ENCODE data around the gene NIFK. TPM values are rescaled to one million over a fixed set of nuclear protein-coding genes. Genes with fewer than 3 reads are reported as not detected.
"Not testable (repeated sequence)": the region's sequence is repeated elsewhere in the genome, so short reads cannot be mapped to it uniquely, and the experiment has no call there.

NIFK gene
- total RNA-seq, 1 experiment from 2014 or later = 55.7 TPM

- DNase-seq (ENCODE audit: low read depth) = not testable (repeated sequence)
Observed at GRCh38 chr2:121734544-121734943, 2.1 kb downstream of the NIFK start.

DNA sequence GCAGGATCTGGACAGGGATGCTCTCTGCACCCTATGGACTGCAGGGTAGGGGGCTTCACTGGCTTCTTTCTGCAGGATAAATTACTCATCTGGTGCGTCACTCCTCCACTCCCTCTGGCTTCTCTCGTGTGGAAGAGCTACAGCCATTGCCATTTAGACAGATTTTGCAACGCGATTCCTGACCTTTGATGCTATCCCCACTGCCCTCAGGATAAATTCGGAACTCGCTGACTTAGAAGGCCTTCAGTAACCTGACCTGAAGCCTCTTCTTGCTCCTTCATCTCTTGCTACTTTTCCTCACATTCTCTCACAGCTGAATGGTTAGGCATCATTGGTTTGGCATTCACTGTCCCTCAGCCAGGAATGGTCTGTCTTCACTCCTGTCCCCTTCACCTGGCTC lies 5.3 kb downstream of the NIFK start:
- DNase-seq (ENCODE audit: low read depth) = no peak

GRCh38 chr2:121727950-121728349 lies 8.7 kb downstream of the NIFK start:
- DNase-seq (ENCODE audit: low read depth) = no peak

DNA sequence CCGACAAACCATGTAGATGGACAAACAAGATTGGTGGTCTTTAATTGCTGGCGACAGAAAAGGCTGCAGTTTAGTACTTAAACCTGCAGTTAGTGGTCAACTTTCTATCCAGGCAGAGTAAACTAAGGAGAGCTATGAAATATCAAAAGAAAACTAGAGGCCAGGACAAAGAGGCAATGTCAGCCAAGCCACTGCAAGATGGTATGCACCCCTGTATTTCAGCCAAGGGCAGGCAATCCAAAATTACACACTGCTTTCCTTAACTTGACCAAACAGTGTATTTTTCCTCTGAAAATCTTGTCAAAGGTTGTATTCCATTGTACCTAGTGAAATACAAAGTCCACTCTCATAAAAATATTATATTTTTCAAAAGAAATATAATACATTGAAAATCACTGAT lies 9.3 kb downstream of the NIFK start:
- DNase-seq (ENCODE audit: low read depth) = no peak

DNA sequence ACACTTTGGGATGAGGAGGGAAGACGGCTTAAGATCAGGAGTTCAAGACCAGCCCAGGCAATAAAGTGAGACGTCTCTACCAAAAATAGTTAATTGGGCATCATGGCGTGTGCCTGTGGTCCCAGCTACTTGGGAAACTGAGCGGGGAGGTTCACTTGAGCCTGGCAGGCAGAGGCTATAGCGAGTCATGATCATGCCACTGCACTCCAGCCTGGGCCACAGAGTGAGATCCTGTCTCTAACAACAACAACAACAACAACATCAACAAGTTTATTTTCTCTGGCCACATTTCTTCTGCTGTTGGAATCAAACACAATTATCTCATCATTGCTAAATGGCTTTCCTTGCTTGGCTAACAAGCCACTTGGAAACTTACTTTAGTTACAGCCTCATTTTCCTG lies 13.4 kb downstream of the NIFK start:
- DNase-seq (ENCODE audit: low read depth) = no peak

- peak; percentile 84 for DNase-seq (ENCODE audit: low read depth)
Observed at GRCh38 chr2:121722479-121722878, 14.2 kb downstream of the NIFK start.

DNA sequence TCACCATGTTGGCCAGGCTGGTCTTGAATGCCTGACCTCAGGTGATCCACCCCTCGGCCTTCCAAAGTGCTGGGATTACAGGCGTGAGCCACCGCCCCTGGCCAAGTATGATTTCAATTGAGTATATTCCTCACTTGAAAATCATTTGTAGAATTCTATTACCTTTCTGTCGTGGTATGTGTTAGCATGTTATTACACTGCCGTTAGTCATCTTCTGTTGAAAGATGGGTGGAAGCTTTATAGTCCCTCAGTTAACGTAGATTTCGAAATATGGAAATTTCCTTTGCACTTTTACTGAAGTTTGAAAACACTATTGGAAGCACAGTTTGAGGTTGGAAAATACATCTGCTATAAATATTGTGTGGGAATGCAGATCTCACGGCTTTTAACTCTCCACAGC lies 14.7 kb downstream of the NIFK start:
- DNase-seq (ENCODE audit: low read depth) = peak; percentile 55

- no peak for DNase-seq (ENCODE audit: low read depth)
Observed at GRCh38 chr2:121717529-121717928, 19.1 kb downstream of the NIFK start.

- no peak for DNase-seq (ENCODE audit: low read depth)
Observed at GRCh38 chr2:121716126-121716525, 20.5 kb downstream of the NIFK start.

- DNase-seq (ENCODE audit: low read depth) = not testable (repeated sequence)
Observed at GRCh38 chr2:121711481-121711880, 25.2 kb downstream of the NIFK start.

GRCh38 chr2:121710470-121711170 lies 26.1 kb downstream of the NIFK start:
- DNase-seq (ENCODE audit: low read depth) = no peak

- no peak for DNase-seq (ENCODE audit: low read depth)
Observed at GRCh38 chr2:121709776-121710469, 26.8 kb downstream of the NIFK start.

DNA sequence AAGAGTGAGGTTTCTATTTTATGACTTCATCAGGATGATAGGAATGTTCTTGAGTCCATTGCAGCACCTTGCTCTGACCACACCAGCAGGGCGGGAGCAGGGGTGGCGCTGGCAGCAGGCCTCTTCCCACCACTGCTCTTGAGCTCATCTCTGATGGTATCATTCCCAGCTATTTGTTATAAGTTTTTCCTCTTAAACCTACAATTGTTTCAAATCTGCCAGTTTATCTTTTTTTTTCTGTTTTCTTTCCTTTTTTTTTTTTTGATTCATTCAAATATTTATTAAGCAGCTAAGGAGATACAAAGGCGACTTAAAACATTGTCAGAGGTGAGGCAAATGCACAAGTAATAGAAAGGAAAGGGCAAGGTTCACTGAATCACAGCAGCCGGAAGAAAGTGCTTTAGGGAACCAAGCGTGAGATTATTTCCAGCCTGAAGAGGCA lies 28.7 kb downstream of the NIFK start:
- DNase-seq (ENCODE audit: low read depth) = no peak

DNA sequence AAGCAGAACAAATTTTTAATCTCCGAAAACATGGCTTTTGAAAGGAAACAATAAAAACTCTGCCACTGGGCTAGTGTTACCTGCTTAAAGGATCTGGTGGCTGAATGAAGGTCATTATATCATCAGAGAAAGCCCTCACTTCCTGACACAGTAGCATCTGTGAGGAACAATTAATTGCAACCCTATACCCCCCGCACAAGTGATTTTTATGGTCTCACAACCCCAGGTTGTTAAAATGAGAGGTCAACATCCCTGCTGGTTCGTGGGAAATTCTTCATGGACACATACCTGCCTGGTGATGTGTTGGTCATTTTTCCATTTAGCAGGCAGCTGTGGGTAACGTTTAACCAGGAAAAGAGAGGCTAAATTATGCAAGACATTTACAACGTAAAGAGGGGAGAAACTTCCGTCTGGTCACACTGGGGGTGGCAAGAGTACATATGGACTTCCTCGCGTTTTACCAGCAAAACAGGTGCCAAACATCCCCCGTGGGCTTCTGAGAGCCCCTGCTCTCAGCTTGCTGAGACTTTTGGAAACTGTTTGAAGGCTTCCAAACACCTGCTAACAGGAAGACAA lies 29.2 kb downstream of the NIFK start:
- no peak for DNase-seq (ENCODE audit: low read depth)

GRCh38 chr2:121705958-121706357 lies 30.7 kb downstream of the NIFK start:
- DNase-seq (ENCODE audit: low read depth) = no peak

DNA sequence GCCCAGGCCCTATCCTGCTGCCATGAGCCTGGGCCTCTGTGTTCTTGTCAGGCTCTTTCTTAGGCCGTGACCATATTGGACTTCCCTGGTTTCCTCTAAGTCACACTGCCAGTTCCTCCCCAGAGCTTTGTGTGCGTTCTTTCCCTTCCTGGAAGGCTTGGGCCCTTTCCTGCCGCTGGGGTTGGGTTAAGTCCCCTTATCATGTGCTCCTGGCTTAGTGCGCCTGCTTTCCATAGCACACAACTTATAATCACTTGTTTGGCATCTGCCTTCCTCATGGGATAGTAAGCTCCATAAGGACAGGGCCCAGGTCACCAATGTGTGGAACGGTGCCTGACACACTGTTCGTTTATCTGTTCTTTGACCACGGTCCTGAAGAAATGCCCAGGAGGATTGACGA lies 31.3 kb downstream of the NIFK start:
- DNase-seq (ENCODE audit: low read depth) = no peak

- not testable (repeated sequence) for DNase-seq (ENCODE audit: low read depth)
Observed at GRCh38 chr2:121701761-121702160, 34.9 kb downstream of the NIFK start.

GRCh38 chr2:121699421-121700333 lies 37.0 kb downstream of the NIFK start:
- peak; percentile 82 for DNase-seq (ENCODE audit: low read depth)

- DNase-seq (ENCODE audit: low read depth) = no peak
Observed at GRCh38 chr2:121698318-121698930, 38.3 kb downstream of the NIFK start.

- DNase-seq (ENCODE audit: low read depth) = no peak
Observed at GRCh38 chr2:121697108-121697631, 39.5 kb downstream of the NIFK start.

- no peak for DNase-seq (ENCODE audit: low read depth)
Observed at GRCh38 chr2:121696410-121696930, 40.2 kb downstream of the NIFK start.
